ENCODE results near the gene OGFR. TPM values are rescaled to one million over a fixed set of nuclear protein-coding genes. Genes with fewer than 3 reads are reported as not detected.
A peak's percentile ranks its signal among the peaks of the same experiment; 100 is the strongest.

OGFR gene
- total RNA-seq, 1 experiment from 2014 or later: 47.3 TPM

DNA sequence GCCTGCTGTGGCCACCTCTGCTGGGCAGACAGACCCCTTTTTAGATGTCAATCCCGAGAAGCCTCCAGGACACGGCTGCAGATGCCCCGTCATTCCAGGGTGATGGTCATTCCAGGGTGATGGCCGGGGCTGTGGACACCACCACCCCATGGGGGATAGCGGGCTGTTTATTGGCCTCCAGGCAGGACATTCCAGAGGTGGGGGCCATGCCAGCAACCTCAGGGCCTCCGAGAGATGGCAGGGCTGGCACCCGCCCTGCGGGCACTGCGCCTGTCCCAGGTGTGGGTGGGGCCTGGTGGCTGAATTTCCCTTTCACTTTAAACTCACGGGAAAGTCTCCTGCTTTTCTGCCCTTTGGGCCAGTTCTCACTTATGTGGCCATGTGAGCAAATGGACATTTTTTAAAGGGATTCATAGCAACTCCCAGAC lies 26.7 kb downstream of the OGFR start:
- BruUV-seq (replicated peaks): no TSS peak
- DNase-seq (ENCODE audit: low read depth, low spot score): no peak
- CTCF ChIA-PET: no interaction called here

GRCh38 chr20:62831854-62832211 lies 27.2 kb downstream of the OGFR start:
- POLR2A ChIA-PET: no interaction called here
- DNase-seq (ENCODE audit: low read depth, low spot score) (no peak), ATAC-seq (peak; percentile 46)
- H3K4me3 ChIP-seq (ENCODE audit: low read depth in 2 of 2, low read length in 2 of 2): no peak overlapping the region
- H3K36me3 ChIP-seq (ENCODE audit: control insufficient read depth, insufficient read depth, low read length): no peaks in the 10 kb centered on the region
- no peak for TF ChIP-seq SIN3A (IDR thresholded peaks at IDR 0.05; ENCODE audit: borderline replicate concordance, insufficient read depth, low read depth, low read length)
- TF ChIP-seq POLR2AphosphoS5 (IDR thresholded peaks at IDR 0.05; ENCODE audit: low read depth, low read length): no peak
- TF ChIP-seq, protein P1, sequence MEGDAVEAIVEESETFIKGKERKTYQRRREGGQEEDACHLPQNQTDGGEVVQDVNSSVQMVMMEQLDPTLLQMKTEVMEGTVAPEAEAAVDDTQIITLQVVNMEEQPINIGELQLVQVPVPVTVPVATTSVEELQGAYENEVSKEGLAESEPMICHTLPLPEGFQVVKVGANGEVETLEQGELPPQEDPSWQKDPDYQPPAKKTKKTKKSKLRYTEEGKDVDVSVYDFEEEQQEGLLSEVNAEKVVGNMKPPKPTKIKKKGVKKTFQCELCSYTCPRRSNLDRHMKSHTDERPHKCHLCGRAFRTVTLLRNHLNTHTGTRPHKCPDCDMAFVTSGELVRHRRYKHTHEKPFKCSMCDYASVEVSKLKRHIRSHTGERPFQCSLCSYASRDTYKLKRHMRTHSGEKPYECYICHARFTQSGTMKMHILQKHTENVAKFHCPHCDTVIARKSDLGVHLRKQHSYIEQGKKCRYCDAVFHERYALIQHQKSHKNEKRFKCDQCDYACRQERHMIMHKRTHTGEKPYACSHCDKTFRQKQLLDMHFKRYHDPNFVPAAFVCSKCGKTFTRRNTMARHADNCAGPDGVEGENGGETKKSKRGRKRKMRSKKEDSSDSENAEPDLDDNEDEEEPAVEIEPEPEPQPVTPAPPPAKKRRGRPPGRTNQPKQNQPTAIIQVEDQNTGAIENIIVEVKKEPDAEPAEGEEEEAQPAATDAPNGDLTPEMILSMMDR (IDR thresholded peaks at IDR 0.05): no peak
- no peak for TF ChIP-seq REST (IDR thresholded peaks at IDR 0.05; ENCODE audit: insufficient read depth in 1 of 2, low read depth in 2 of 2, low read length in 1 of 2)
- TF ChIP-seq TCF7L2 (IDR thresholded peaks at IDR 0.05; ENCODE audit: low read depth, low read length): no peak
- BruUV-seq (replicated peaks): no TSS peak
- peaks cover 8% of the 10 kb centered on the region for H3K4me1 ChIP-seq (ENCODE audit: control insufficient read depth, insufficient read depth, low read length)
- in situ Hi-C loops (cut with HindIII; ENCODE audit: low pct_unique_long_range_greater_than_20kb, low sequenced_read_pairs): no loop called here
- CTCF ChIA-PET: no interaction called here
- no peaks in the 10 kb centered on the region for H3K27me3 ChIP-seq (ENCODE audit: control insufficient read depth, insufficient read depth, low read length)
- no peaks in the 10 kb centered on the region for H3K9me3 ChIP-seq (ENCODE audit: control insufficient read depth, insufficient read depth, low read depth, low read length)
- H3K27ac ChIP-seq (ENCODE audit: low read length): no peak overlapping the region
- intact Hi-C loops (cut with micrococcal nuclease; ENCODE audit: unreplicated experiment): no loop called here

More for the DNA sequence above, 26.7 kb downstream of the OGFR start:
- no peaks in the 10 kb centered on the region for H3K27me3 ChIP-seq (ENCODE audit: control insufficient read depth, insufficient read depth, low read length)
- H3K4me3 ChIP-seq (ENCODE audit: low read depth in 2 of 2, low read length in 2 of 2): no peak overlapping the region
- no peaks in the 10 kb centered on the region for H3K36me3 ChIP-seq (ENCODE audit: control insufficient read depth, insufficient read depth, low read length)
- H3K4me1 ChIP-seq (ENCODE audit: control insufficient read depth, insufficient read depth, low read length): peaks cover 8% of the 10 kb centered on the region
- intact Hi-C loops (cut with micrococcal nuclease; ENCODE audit: unreplicated experiment): no loop called here
- H3K9me3 ChIP-seq (ENCODE audit: control insufficient read depth, insufficient read depth, low read depth, low read length): no peaks in the 10 kb centered on the region
- no peak for ATAC-seq
- H3K27ac ChIP-seq (ENCODE audit: low read length): no peak overlapping the region
- in situ Hi-C loops (cut with HindIII; ENCODE audit: low pct_unique_long_range_greater_than_20kb, low sequenced_read_pairs): no loop called here
- TF ChIP-seq SIN3A (IDR thresholded peaks at IDR 0.05; ENCODE audit: borderline replicate concordance, insufficient read depth, low read depth, low read length) (no peak), REST (IDR thresholded peaks at IDR 0.05; ENCODE audit: insufficient read depth in 1 of 2, low read depth in 2 of 2, low read length in 1 of 2) (no peak), POLR2AphosphoS5 (IDR thresholded peaks at IDR 0.05; ENCODE audit: low read depth, low read length) (no peak), TCF7L2 (IDR thresholded peaks at IDR 0.05; ENCODE audit: low read depth, low read length) (no peak)
- TF ChIP-seq, protein P1 (IDR thresholded peaks at IDR 0.05): no peak
- POLR2A ChIA-PET: interaction anchor here (0.5 kb wide), 1 partner anchor 64 kb away, joined by 3 read pairs; no protein-coding TSS in a partner anchor
